ENCODE measurements around the gene GALNS. TPM values are rescaled to one million over a fixed set of nuclear protein-coding genes. Genes with fewer than 3 reads are reported as not detected.
"Not testable (repeated sequence)": the region's sequence is repeated elsewhere in the genome, so short reads cannot be mapped to it uniquely, and the experiment has no call there.

The GALNS gene
- total RNA-seq, 1 experiment from 2014 or later: 21.5 TPM

GRCh38 chr16:88889702-88890352 lies 33.1 kb upstream of the GALNS start:
- not testable (repeated sequence) for DNase-seq (ENCODE audit: low read depth)

- no peak for DNase-seq (ENCODE audit: low read depth)
These were observed 32.0 kb upstream of the GALNS start for GRCh38 chr16:88888461-88889387.

- no peak for DNase-seq (ENCODE audit: low read depth)
These were observed 31.3 kb upstream of the GALNS start for GRCh38 chr16:88888057-88888456.

GRCh38 chr16:88886845-88887521 lies 30.2 kb upstream of the GALNS start:
- DNase-seq (ENCODE audit: low read depth): no peak

GRCh38 chr16:88886420-88886844 lies 29.7 kb upstream of the GALNS start:
- no peak for DNase-seq (ENCODE audit: low read depth)

- DNase-seq (ENCODE audit: low read depth): no peak
These were observed 29.0 kb upstream of the GALNS start for GRCh38 chr16:88885693-88886280.

GRCh38 chr16:88884569-88885271 lies 28.0 kb upstream of the GALNS start:
- no peak for DNase-seq (ENCODE audit: low read depth)

GRCh38 chr16:88883946-88884345 lies 27.2 kb upstream of the GALNS start:
- DNase-seq (ENCODE audit: low read depth): no peak

- no peak for DNase-seq (ENCODE audit: low read depth)
These were observed 26.6 kb upstream of the GALNS start for GRCh38 chr16:88883117-88883895.

- no peak for DNase-seq (ENCODE audit: low read depth)
These were observed 25.7 kb upstream of the GALNS start for GRCh38 chr16:88882358-88883030.

- no peak for DNase-seq (ENCODE audit: low read depth)
These were observed 25.1 kb upstream of the GALNS start for GRCh38 chr16:88881675-88882357.

- no peak for DNase-seq (ENCODE audit: low read depth)
These were observed 24.4 kb upstream of the GALNS start for GRCh38 chr16:88881007-88881615.

- no peak for DNase-seq (ENCODE audit: low read depth)
These were observed 23.7 kb upstream of the GALNS start for GRCh38 chr16:88880226-88881006.

GRCh38 chr16:88879788-88880055 lies 23.0 kb upstream of the GALNS start:
- DNase-seq (ENCODE audit: low read depth): no peak

- no peak for DNase-seq (ENCODE audit: low read depth)
These were observed 22.4 kb upstream of the GALNS start for GRCh38 chr16:88878967-88879787.

GRCh38 chr16:88878356-88878755 lies 21.6 kb upstream of the GALNS start:
- no peak for DNase-seq (ENCODE audit: low read depth)

- no peak for DNase-seq (ENCODE audit: low read depth)
These were observed 21.0 kb upstream of the GALNS start for GRCh38 chr16:88877564-88878289.

Measured in LHCN-M2 (cell line).